ENCODE measurements around the gene VPS33A. TPM values are rescaled to one million over a fixed set of nuclear protein-coding genes. Genes with fewer than 3 reads are reported as not detected.

Gene VPS33A
- total RNA-seq, 1 donor from 2014 or later, result 34.3 TPM

DNA sequence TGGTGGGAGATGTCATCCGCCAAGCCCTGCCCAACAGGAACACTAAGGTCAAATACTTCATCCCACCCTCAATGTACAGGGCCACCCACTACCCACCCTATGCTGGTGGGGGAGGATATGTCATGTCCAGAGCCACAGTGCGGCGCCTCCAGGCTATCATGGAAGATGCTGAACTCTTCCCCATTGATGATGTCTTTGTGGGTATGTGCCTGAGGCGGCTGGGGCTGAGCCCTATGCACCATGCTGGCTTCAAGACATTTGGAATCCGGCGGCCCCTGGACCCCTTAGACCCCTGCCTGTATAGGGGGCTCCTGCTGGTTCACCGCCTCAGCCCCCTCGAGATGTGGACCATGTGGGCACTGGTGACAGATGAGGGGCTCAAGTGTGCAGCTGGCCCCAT is 59.3 kb downstream of the VPS33A start:
- Histone ChIP-seq H3K9me3 (ENCODE audit: insufficient read depth, low read depth, low read length) (no peaks in the 10 kb centered on the region), H3K79me2 (ENCODE audit: insufficient read depth, low read length) (no peaks in the 10 kb centered on the region), H3K4me2 (ENCODE audit: low read length) (no peak overlapping the region), H3K4me1 (ENCODE audit: insufficient read depth, low read length) (peaks cover 6% of the 10 kb centered on the region), H3K36me3 (ENCODE audit: insufficient read depth, low read length) (peaks cover 23% of the 10 kb centered on the region), H3K27me3 (ENCODE audit: insufficient read depth, low read length) (peaks cover 20% of the 10 kb centered on the region), H3K9ac (ENCODE audit: low read length) (no peak overlapping the region), H3K4me3 (ENCODE audit: insufficient read depth, low read depth, low read length) (no peak overlapping the region), H2AFZ (ENCODE audit: low read depth, low read length) (no peak overlapping the region), H4K20me1 (ENCODE audit: insufficient read depth, low read length) (peaks cover 39% of the 10 kb centered on the region), H3K27ac (ENCODE audit: low read depth, low read length) (no peak overlapping the region)
- FAIRE-seq (no peak), DNase-seq (ENCODE audit: low read depth) (no peak)
- H3K27me3 Mint-ChIP-seq (ENCODE audit: low read depth, unreplicated experiment), result peaks cover 13% of the 10 kb centered on the region
- H3K9me3 Mint-ChIP-seq (ENCODE audit: unreplicated experiment), result no peaks in the 10 kb centered on the region
- H3K27ac Mint-ChIP-seq (ENCODE audit: unreplicated experiment), result no peak overlapping the region
- H3K4me1 Mint-ChIP-seq (ENCODE audit: low read depth, unreplicated experiment), result no peaks in the 10 kb centered on the region
- H3K36me3 Mint-ChIP-seq (ENCODE audit: low read depth, unreplicated experiment), result peaks cover 10% of the 10 kb centered on the region
- TF ChIP-seq, protein P1, sequence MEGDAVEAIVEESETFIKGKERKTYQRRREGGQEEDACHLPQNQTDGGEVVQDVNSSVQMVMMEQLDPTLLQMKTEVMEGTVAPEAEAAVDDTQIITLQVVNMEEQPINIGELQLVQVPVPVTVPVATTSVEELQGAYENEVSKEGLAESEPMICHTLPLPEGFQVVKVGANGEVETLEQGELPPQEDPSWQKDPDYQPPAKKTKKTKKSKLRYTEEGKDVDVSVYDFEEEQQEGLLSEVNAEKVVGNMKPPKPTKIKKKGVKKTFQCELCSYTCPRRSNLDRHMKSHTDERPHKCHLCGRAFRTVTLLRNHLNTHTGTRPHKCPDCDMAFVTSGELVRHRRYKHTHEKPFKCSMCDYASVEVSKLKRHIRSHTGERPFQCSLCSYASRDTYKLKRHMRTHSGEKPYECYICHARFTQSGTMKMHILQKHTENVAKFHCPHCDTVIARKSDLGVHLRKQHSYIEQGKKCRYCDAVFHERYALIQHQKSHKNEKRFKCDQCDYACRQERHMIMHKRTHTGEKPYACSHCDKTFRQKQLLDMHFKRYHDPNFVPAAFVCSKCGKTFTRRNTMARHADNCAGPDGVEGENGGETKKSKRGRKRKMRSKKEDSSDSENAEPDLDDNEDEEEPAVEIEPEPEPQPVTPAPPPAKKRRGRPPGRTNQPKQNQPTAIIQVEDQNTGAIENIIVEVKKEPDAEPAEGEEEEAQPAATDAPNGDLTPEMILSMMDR (IDR thresholded peaks at IDR 0.05; ENCODE audit: insufficient read depth, low read depth, low read length), result no peak
- no peak for TF ChIP-seq EZH2 (IDR thresholded peaks at IDR 0.05; ENCODE audit: insufficient read depth, low read length)
- H3K4me3 Mint-ChIP-seq (ENCODE audit: unreplicated experiment), result no peak overlapping the region

DNA sequence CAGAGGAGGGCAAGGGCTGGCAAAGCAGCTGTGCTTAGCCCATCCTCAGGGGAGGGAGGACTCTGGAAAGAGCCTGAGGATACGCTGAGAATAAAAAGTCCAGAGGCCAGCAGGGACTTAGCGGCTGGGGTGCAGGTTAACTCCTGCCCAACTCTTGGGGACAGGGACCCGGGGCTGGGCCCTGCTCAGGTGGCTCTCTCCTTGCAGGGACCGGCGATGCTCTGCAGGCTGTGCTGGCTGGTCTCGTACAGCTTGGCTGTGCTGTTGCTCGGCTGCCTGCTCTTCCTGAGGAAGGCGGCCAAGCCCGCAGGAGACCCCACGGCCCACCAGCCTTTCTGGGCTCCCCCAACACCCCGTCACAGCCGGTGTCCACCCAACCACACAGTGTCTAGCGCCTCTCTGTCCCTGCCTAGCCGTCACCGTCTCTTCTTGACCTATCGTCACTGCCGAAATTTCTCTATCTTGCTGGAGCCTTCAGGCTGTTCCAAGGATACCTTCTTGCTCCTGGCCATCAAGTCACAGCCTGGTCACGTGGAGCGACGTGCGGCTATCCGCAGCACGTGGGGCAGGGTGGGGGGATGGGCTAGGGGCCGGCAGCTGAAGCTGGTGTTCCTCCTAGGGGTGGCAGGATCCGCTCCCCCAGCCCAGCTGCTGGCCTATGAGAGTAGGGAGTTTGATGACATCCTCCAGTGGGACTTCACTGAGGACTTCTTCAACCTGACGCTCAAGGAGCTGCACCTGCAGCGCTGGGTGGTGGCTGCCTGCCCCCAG is 60.0 kb downstream of the VPS33A start:
- H3K4me3 Mint-ChIP-seq (ENCODE audit: unreplicated experiment), result no peak overlapping the region
- peaks cover 2% of the 10 kb centered on the region for H3K9me3 Mint-ChIP-seq (ENCODE audit: unreplicated experiment)
- peaks cover 16% of the 10 kb centered on the region for H3K27me3 Mint-ChIP-seq (ENCODE audit: low read depth, unreplicated experiment)
- H4K20me1 ChIP-seq (ENCODE audit: insufficient read depth, low read length), result peaks cover 39% of the 10 kb centered on the region
- no peak overlapping the region for H2AFZ ChIP-seq (ENCODE audit: low read depth, low read length)
- H3K9ac ChIP-seq (ENCODE audit: low read length), result no peak overlapping the region
- no peaks in the 10 kb centered on the region for H3K9me3 ChIP-seq (ENCODE audit: insufficient read depth, low read depth, low read length)
- no peak overlapping the region for H3K27ac ChIP-seq (ENCODE audit: low read depth, low read length)
- DNase-seq (ENCODE audit: low read depth) (no peak), FAIRE-seq (no peak)
- peaks cover 10% of the 10 kb centered on the region for H3K36me3 Mint-ChIP-seq (ENCODE audit: low read depth, unreplicated experiment)
- peaks cover 6% of the 10 kb centered on the region for H3K4me1 ChIP-seq (ENCODE audit: insufficient read depth, low read length)
- H3K27ac Mint-ChIP-seq (ENCODE audit: unreplicated experiment), result no peak overlapping the region
- peaks cover 20% of the 10 kb centered on the region for H3K27me3 ChIP-seq (ENCODE audit: insufficient read depth, low read length)
- H3K4me2 ChIP-seq (ENCODE audit: low read length), result no peak overlapping the region
- H3K4me1 Mint-ChIP-seq (ENCODE audit: low read depth, unreplicated experiment), result no peaks in the 10 kb centered on the region
- no peaks in the 10 kb centered on the region for H3K79me2 ChIP-seq (ENCODE audit: insufficient read depth, low read length)
- peaks cover 19% of the 10 kb centered on the region for H3K36me3 ChIP-seq (ENCODE audit: insufficient read depth, low read length)
- no peak overlapping the region for H3K4me3 ChIP-seq (ENCODE audit: insufficient read depth, low read depth, low read length)
- TF ChIP-seq, protein P1 (IDR thresholded peaks at IDR 0.05; ENCODE audit: insufficient read depth, low read depth, low read length), result no peak
- no peak for TF ChIP-seq EZH2 (IDR thresholded peaks at IDR 0.05; ENCODE audit: insufficient read depth, low read length)

Data from astrocyte (in vitro differentiated cells and primary cell).